ENCODE measurements around the gene TBRG1. TPM values are rescaled to one million over a fixed set of nuclear protein-coding genes. Genes with fewer than 3 reads are reported as not detected.

Gene TBRG1
- polyA plus RNA-seq, 2 of the 4 experiments (the other 2 are of a cell fraction): 13.6 to 29.2 TPM

GRCh38 chr11:124578761-124579160, 43.9 kb upstream of the TBRG1 start:
- ATAC-seq (no peak), FAIRE-seq (no peak), DNase-seq (ENCODE audit: low read depth in 1 of 2, low spot score in 1 of 2) (no peak)
- no peak overlapping the region for H3K4me2 ChIP-seq
- POLR2A ChIA-PET: no interaction called here
- no peaks in the 10 kb centered on the region for H3K4me1 ChIP-seq
- CTCF ChIA-PET: interaction anchor here (1.7 kb wide), 1 partner anchor 163 kb away, joined by 5 read pairs; no protein-coding TSS in a partner anchor
- H3K27ac ChIP-seq: no peak overlapping the region
- TF ChIP-seq FOSB (CRISPR knock-in tag; IDR thresholded peaks at IDR 0.05) (no peak), ZNF302 (CRISPR knock-in tag; IDR thresholded peaks at IDR 0.05) (no peak), HMGXB4 (CRISPR knock-in tag; IDR thresholded peaks at IDR 0.05; ENCODE audit: borderline replicate concordance) (no peak), EP300 (IDR thresholded peaks at IDR 0.05) (no peak)
- H3K4me3 ChIP-seq: no peak overlapping the region
- H3K9me3 ChIP-seq: no peaks in the 10 kb centered on the region
- 10% methylated on average over 4 of the region's 4 CpGs for WGBS (ENCODE audit: missing lambda C conversion rate)

- H3K4me3 ChIP-seq: no peak overlapping the region
- CTCF ChIA-PET: no interaction called here
- POLR2A ChIA-PET: no interaction called here
- WGBS (ENCODE audit: missing lambda C conversion rate): 25% methylated on average over 6 of the region's 6 CpGs
- no peaks in the 10 kb centered on the region for H3K4me1 ChIP-seq
- H3K4me2 ChIP-seq: no peak overlapping the region
- DNase-seq (ENCODE audit: low read depth in 1 of 2, low spot score in 1 of 2) (no peak), ATAC-seq (no peak), FAIRE-seq (no peak)
- no peak for TF ChIP-seq JUN (IDR thresholded peaks at IDR 0.05)
- no peak for TF ChIP-seq RCOR1 (IDR thresholded peaks at IDR 0.05; ENCODE audit: low read depth, low read length)
- TF ChIP-seq CTCF (IDR thresholded peaks at IDR 0.05): no peak
- TF ChIP-seq CHD2 (IDR thresholded peaks at IDR 0.05; ENCODE audit: low read length, partially characterized antibody): no peak
- no peak for TF ChIP-seq BCL3 (IDR thresholded peaks at IDR 0.05)
- no peak for TF ChIP-seq CBX8 (IDR thresholded peaks at IDR 0.05)
- no peak for TF ChIP-seq NR3C1 (IDR thresholded peaks at IDR 0.05)
- no peak for TF ChIP-seq FOXS1 (CRISPR knock-in tag; IDR thresholded peaks at IDR 0.05)
- TF ChIP-seq HOXA7 (CRISPR knock-in tag; IDR thresholded peaks at IDR 0.05): no peak
- no peak for TF ChIP-seq ATOH8 (CRISPR knock-in tag; IDR thresholded peaks at IDR 0.05; ENCODE audit: low read depth)
- TF ChIP-seq EHMT2 (IDR thresholded peaks at IDR 0.05; ENCODE audit: low read depth): no peak
- no peak for TF ChIP-seq ZC3H11A (IDR thresholded peaks at IDR 0.05)
- TF ChIP-seq KDM5A (IDR thresholded peaks at IDR 0.05): no peak
- TF ChIP-seq FOSB (CRISPR knock-in tag; IDR thresholded peaks at IDR 0.05): no peak
- no peak for TF ChIP-seq CHD4 (IDR thresholded peaks at IDR 0.05; ENCODE audit: borderline replicate concordance)
- TF ChIP-seq TFCP2L1 (CRISPR knock-in tag; IDR thresholded peaks at IDR 0.05): no peak
- H3K27ac ChIP-seq: no peak overlapping the region
- H3K9me3 ChIP-seq: no peaks in the 10 kb centered on the region
Measured at GRCh38 chr11:124581817-124582216, 40.8 kb upstream of the TBRG1 start.

GRCh38 chr11:124582565-124582964, 40.1 kb upstream of the TBRG1 start:
- Histone ChIP-seq H3K4me3 (no peak overlapping the region), H3K9me3 (no peaks in the 10 kb centered on the region), H3K27ac (no peak overlapping the region), H3K4me1 (no peaks in the 10 kb centered on the region), H3K4me2 (no peak overlapping the region)
- DNase-seq (ENCODE audit: low read depth in 1 of 2, low spot score in 1 of 2): no peak
- CTCF ChIA-PET: no interaction called here
- ATAC-seq: no peak
- WGBS (ENCODE audit: missing lambda C conversion rate): 52% methylated on average over 2 of the region's 2 CpGs
- TF ChIP-seq POLR2AphosphoS2 (conservative IDR thresholded peaks at IDR 0.05; ENCODE audit: low read length) (no peak), RNF2 (IDR thresholded peaks at IDR 0.05; ENCODE audit: borderline replicate concordance, low read depth) (no peak), NFE2L2 (conservative IDR thresholded peaks at IDR 0.05; ENCODE audit: low read length) (no peak), CEBPB (IDR thresholded peaks at IDR 0.05) (no peak), RFX5 (IDR thresholded peaks at IDR 0.05) (no peak), E2F6 (IDR thresholded peaks at IDR 0.05; ENCODE audit: borderline replicate concordance, low read depth) (no peak), CHD2 (IDR thresholded peaks at IDR 0.05; ENCODE audit: low read length, partially characterized antibody) (no peak), MAFK (IDR thresholded peaks at IDR 0.05; ENCODE audit: partially characterized antibody) (no peak)
- FAIRE-seq: no peak
- POLR2A ChIA-PET: no interaction called here

Data from A549 (cell line).